Epithelial cell of proximal tubule (primary cell): ENCODE data around the gene AGRN. TPM values are rescaled to one million over a fixed set of nuclear protein-coding genes. Genes with fewer than 3 reads are reported as not detected.
A peak's percentile ranks its signal among the peaks of the same experiment; 100 is the strongest.

Experiments used
- DNase-seq: peaks from one replicate; pipeline ENCODE4 v3.0.0-alpha.2; 2011; ENCODE audit warnings: low read depth
- H3K4me3 ChIP-seq: 2 replicates; pipeline ENCODE4 v1.5.1; 2011; ENCODE audit warnings: low read depth, mild to moderate bottlenecking, low read length
- total RNA-seq: library from RNA; depleted of rRNA; stranded (reverse); fragments of >200 nt; gene quantifications from 2 replicates; pipeline ENCODE4 v1.2.3, GENCODE V29; 2015
- TF ChIP-seq, protein P1 (sequence below): conservative IDR thresholded peaks from 2 replicates; pipeline ENCODE4 v1.5.1; 2012; ENCODE audit warnings: low read depth, mild to moderate bottlenecking, low read length

Gene AGRN
- total RNA-seq, 1 donor from 2014 or later = 462 TPM

GRCh38 chr1:1035291-1035943 lies 15.5 kb downstream of the AGRN start:
- TF ChIP-seq, protein P1, sequence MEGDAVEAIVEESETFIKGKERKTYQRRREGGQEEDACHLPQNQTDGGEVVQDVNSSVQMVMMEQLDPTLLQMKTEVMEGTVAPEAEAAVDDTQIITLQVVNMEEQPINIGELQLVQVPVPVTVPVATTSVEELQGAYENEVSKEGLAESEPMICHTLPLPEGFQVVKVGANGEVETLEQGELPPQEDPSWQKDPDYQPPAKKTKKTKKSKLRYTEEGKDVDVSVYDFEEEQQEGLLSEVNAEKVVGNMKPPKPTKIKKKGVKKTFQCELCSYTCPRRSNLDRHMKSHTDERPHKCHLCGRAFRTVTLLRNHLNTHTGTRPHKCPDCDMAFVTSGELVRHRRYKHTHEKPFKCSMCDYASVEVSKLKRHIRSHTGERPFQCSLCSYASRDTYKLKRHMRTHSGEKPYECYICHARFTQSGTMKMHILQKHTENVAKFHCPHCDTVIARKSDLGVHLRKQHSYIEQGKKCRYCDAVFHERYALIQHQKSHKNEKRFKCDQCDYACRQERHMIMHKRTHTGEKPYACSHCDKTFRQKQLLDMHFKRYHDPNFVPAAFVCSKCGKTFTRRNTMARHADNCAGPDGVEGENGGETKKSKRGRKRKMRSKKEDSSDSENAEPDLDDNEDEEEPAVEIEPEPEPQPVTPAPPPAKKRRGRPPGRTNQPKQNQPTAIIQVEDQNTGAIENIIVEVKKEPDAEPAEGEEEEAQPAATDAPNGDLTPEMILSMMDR = no peak

GRCh38 chr1:1037366-1038327 lies 17.7 kb downstream of the AGRN start:
- TF ChIP-seq, protein P1 = no peak
- no peak overlapping the region for H3K4me3 ChIP-seq
- no peak for DNase-seq

More at GRCh38 chr1:1035291-1035943, 15.5 kb downstream of the AGRN start:
- no peak for DNase-seq
- no peak overlapping the region for H3K4me3 ChIP-seq

GRCh38 chr1:1038694-1039093 lies 18.8 kb downstream of the AGRN start:
- TF ChIP-seq, protein P1 = no peak

DNA sequence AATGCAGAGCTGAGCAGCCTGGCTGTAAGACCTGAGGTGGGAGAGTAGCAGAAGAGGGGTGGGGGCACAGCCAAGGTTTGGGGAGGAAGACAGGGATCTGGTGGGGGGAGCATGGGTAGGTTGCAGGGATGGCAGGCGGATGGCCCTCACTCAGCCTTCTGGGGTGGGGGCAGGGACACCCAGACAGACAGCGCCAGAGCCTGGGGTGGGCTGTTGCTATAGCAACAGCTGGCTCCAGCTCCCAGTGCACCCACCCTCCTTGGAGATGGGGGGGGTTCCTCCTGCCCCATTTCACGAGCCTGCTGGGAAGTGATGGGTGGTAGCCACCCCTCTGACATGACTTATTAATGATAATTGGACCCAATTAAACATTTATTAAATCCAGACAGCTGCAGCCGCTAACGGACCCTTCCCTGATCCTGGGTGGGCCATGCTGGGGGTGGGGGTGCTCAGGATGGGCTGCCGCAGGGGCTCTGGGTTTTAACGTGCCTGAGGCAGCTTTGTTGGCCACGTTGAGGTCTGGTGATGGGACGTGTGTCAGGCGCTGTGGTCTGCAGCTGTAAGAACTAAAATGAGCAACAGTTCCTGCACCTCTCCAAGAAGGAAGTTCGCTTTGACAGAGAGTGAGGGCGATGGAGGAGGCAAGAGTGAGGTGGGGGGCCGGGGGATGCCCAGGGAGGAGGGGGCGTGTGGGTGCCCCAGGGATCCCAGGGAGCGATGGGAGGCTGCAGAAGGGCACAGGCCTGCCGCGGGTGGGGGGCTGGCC lies 19.4 kb downstream of the AGRN start:
- DNase-seq = no peak
- H3K4me3 ChIP-seq = no peak overlapping the region
- TF ChIP-seq, protein P1 = no peak

More at GRCh38 chr1:1038694-1039093, 18.8 kb downstream of the AGRN start:
- no peak overlapping the region for H3K4me3 ChIP-seq
- DNase-seq = no peak

DNA sequence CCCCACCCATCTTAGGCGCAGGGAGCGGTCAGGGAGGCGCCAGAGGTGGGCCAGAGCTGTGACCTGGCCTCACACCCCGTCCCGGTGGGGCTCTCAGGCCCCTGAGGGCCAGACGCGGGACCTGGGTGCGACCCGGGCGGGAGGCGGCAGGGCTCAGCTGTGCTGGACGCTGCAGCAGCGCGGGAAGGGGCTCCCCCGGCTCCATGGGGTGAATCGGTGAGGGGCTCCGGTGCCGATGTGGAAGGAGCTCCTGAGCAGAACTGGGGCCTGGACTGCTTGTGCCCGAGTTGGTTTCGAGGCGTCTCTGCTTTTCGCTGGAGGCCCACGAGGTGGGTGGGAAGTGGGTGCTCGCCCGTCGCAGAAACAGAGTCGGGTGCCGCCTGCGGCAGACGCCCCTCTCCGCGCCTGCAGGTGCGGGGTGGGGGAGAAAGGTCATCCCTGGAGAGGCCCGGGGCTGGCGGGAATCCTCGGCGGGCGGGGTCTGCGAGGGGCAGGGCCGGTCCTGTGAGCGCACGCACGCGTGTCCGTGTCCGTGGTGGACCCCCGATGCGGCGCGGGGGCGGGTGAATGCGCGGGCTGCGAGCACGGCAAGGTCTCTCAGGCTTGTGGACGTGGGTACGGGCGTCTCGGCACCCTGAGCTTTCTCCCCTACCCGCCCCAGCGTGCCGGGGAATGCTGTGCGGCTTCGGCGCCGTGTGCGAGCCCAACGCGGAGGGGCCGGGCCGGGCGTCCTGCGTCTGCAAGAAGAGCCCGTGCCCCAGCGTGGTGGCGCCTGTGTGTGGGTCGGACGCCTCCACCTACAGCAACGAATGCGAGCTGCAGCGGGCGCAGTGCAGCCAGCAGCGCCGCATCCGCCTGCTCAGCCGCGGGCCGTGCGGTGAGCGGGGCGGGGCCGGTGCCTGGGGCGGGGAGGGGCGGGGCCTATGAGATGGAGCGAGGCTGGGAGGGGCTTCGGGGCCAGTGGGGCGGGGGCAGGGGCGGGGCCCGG lies 20.4 kb downstream of the AGRN start:
- TF ChIP-seq, protein P1 = no peak
- DNase-seq = no peak
- peak overlapping the region; percentile 6 for H3K4me3 ChIP-seq

GRCh38 chr1:1041092-1041523 lies 21.2 kb downstream of the AGRN start:
- H3K4me3 ChIP-seq = no peak overlapping the region
- TF ChIP-seq, protein P1 = no peak
- no peak for DNase-seq
